Jurkat, Clone E6-1 (cell line): ENCODE data around the gene ADAM23.

Experiments
- DNase-seq: peaks from one replicate; pipeline ENCODE4 v3.0.0-alpha.2; 2011; ENCODE audit warnings: low read depth, low spot score
- H3K4me3 ChIP-seq: 2 replicates; pipeline ENCODE4 v1.5.1; 2011; ENCODE audit warnings: mild to moderate bottlenecking, low read length, control low read depth, moderate library complexity

ADAM23 gene

GRCh38 chr2:206555721-206556120 is 112.4 kb downstream of the ADAM23 start:
- DNase-seq, result no peak

DNA sequence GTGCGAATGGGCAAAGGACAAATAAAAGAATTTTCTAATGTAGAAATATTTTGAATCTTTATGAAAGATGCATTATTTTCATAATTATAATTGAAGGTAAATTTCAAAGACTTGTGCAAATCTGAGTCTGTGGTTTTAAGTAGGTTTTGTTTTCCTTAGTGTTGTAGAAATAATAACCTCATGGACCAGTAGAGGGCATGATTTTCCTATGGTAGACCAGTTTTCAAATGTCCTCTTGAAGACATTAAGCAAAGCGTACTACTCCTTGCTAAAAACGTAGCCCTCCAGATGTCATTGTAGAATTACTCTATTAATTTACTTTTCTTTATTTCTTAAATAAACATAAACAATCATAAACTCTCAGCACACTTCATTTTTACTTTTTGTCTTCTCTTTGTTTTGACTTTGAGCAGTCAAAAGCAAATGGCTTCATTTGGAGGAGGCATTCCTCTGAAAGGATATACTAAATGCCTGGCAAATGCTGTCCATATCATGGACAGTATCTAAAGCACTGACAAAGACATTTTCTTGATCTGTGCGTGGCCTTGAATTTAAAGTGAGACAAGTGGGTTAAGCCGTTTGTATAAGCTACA is 113.1 kb downstream of the ADAM23 start:
- DNase-seq, result peak; percentile 57
- no peak overlapping the region for H3K4me3 ChIP-seq

More at GRCh38 chr2:206555721-206556120, 112.4 kb downstream of the ADAM23 start:
- H3K4me3 ChIP-seq, result no peak overlapping the region

- H3K4me3 ChIP-seq, result no peak overlapping the region
- DNase-seq, result no peak
Observed at GRCh38 chr2:206557321-206557720, 114.0 kb downstream of the ADAM23 start.

DNA sequence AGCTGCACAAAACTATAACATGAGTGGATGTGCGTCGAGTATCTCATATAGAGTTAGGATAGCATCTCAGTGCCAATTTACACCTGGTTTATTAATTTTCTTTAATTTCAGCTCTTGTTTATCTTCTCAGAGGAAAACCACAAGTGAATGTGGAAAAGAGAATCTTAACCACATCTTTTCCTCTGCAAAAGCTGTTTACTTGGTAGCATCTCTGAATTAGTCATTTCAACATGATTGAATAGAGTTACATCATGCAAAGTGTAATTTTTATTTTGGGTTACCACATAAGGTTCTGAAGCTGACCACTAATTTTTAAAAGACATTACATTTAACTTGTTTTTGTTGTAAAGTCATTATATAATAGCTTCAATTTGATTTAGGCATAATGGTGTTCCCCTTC is 115.2 kb downstream of the ADAM23 start:
- no peak overlapping the region for H3K4me3 ChIP-seq
- no peak for DNase-seq

DNA sequence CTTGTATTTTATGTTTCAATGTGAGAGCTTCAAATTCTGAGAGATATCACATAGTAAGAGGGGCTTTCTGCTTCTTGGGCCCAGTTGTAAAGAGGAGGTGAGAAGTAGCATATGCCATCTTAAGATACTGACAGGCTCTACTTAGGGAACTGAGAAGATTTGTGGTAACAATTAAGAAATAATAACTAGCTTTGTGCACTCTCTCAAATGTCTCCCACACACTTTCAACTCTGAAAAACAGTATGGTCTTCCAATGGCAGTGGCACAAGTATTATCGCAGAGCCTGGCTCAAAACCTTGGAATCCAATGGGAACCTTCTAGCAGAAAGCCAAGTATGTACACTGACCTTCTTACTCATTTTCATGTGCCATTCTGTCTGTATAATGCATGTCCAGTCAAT is 118.6 kb downstream of the ADAM23 start:
- DNase-seq, result no peak
- H3K4me3 ChIP-seq, result no peak overlapping the region

GRCh38 chr2:206562375-206562774 is 119.0 kb downstream of the ADAM23 start:
- H3K4me3 ChIP-seq, result no peak overlapping the region
- DNase-seq, result no peak

DNA sequence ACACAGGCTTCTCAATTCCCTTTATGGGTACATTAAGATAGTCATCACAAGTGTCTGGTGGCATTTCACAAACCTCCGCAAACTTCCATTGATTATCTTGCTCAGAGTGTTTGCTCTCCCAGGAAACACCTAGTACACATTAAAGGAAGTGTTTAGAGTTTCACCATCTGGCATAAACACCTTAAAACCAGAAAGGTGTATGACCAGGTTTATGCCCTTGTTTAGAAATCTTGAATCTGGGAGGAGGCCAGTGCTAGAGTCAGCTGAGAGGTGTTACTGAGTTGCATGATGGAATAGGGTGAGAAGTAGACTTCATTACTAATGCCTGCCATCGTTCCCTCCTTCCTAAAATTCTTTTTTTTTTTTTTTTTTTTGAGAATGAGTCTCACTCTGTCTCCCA is 120.0 kb downstream of the ADAM23 start:
- no peak for DNase-seq

GRCh38 chr2:206565666-206566065 is 122.3 kb downstream of the ADAM23 start:
- no peak overlapping the region for H3K4me3 ChIP-seq

More for the DNA sequence above, 120.0 kb downstream of the ADAM23 start:
- H3K4me3 ChIP-seq, result no peak overlapping the region

DNA sequence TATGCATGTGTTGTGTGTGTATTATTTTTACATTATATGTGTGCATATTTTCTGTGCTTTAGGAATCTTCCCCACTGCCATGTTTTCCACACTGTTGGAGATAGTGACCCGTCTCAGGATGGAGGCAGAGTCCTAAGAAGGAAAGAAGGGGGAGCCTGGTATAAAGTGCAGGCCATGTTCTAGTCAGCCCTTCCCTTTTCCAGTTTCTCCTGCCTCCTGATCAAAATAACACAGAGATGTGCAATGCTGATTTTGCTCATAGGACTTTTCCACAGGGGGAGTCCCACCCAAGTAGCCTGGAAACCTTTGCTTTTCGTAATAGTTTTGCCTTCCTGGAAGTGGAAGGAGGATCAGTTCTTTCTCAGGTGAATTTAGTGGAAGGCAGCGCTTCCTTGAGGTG is 126.1 kb downstream of the ADAM23 start:
- DNase-seq, result no peak
- no peak overlapping the region for H3K4me3 ChIP-seq

More at GRCh38 chr2:206565666-206566065, 122.3 kb downstream of the ADAM23 start:
- no peak for DNase-seq

GRCh38 chr2:206570199-206570598 is 126.9 kb downstream of the ADAM23 start:
- H3K4me3 ChIP-seq, result no peak overlapping the region
- DNase-seq, result no peak

- no peak overlapping the region for H3K4me3 ChIP-seq
- DNase-seq, result no peak
Observed at GRCh38 chr2:206572725-206573124, 129.4 kb downstream of the ADAM23 start.

DNA sequence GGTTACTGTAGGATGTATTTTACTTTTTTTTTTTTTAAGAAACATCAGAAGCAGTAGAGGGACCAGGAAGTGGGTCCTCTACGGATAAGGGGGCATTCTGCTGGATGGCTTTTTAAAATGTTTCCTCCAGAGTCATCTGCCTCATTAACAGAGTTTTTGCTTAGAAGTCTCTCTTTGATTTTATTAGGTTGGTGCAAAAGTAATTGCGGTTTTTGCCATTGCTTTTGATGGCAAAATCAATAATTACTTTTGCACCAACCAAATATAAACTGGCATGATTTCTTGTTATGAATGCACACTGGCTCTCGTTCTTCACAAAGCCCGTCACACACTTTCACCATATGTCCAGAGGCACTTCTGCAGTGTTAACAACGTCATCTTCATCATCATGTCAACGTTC is 130.5 kb downstream of the ADAM23 start:
- no peak overlapping the region for H3K4me3 ChIP-seq
- DNase-seq, result no peak

GRCh38 chr2:206584323-206585116 is 141.2 kb downstream of the ADAM23 start:
- DNase-seq, result no peak
- no peak overlapping the region for H3K4me3 ChIP-seq

- no peak overlapping the region for H3K4me3 ChIP-seq
- DNase-seq, result no peak
Observed at GRCh38 chr2:206585335-206585734, 142.0 kb downstream of the ADAM23 start.

GRCh38 chr2:206586609-206587008 is 143.3 kb downstream of the ADAM23 start:
- DNase-seq, result no peak
- H3K4me3 ChIP-seq, result no peak overlapping the region

DNA sequence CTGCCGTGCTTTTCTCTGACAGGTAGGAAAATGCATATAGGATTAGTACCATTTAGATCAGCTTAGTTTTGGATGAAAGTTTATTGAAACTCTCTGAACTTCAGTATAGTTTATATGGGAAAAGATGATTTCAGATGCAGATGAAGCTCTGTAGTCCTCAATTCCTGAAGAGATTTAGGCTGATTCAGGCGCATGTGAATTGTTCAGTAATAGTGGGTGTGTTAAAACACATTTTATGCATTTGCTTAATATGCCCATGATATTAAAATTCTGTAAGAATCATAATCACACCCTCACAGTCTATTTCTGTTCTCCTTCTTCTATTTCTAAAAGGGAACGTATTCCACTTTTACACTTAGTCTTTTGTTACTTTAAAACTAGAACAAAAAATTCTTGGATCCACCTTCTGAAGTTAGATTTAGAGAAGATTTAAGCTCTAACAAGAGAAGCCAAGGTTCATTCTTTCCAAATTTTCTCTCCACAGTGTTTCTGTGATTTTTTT is 154.4 kb downstream of the ADAM23 start:
- no peak for DNase-seq
- H3K4me3 ChIP-seq, result no peak overlapping the region

DNA sequence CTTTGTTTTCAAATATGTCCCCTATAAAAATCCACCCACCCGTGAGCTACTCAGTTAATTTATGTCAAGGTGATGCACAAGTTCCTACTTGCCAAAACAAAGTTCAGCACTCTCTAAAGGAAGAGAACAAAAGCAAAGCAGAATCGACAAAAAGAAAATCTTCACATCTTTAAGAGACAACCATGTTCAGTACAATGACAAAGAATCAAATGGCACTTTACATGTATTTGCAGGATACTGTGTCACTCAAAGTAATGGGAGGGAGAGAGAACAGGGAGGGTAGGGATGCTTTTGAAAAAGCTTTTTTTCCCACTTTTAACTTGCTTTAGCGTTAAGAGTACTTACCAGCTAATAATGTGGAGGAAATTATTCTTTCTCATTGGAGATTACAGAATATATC is 159.9 kb downstream of the ADAM23 start:
- DNase-seq, result no peak

DNA sequence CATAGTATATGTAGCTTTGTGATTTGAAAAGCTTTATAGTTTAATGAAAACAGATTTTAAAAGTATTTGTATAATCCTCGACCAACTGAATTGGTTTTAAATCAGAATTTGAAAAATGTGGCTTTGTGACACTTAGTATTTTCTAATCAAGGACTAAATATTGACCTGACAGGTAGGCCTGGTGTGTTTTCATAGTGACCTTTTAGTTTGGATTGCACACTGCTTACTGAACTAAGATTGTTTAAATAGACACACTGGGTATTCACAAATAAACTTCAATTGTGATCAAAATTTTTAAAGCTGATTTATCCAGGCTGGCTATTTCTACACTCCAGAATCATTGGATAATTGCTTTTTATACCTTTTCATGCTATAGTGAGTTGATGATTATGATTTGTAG is 167.1 kb downstream of the ADAM23 start:
- DNase-seq, result no peak
- H3K4me3 ChIP-seq, result no peak overlapping the region

More for the DNA sequence above, 159.9 kb downstream of the ADAM23 start:
- no peak overlapping the region for H3K4me3 ChIP-seq

DNA sequence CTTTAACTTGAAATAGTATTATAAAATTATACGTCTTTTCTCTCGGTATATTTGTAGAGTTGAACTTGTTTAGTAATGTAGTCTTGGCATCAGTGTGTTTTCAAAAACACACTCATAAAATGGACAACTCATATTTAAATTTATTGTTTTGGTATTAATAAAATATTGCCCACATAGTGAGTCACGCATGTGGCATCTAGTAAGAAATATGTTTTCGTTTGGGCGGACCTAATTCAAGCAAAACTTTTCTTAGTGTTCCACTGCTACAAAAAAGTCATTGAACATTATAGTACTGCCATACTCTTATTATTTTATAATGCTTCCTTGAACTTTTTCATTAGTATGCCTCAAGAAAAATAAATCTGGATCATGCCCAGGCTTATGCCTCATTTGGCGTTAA is 167.9 kb downstream of the ADAM23 start:
- no peak overlapping the region for H3K4me3 ChIP-seq
- DNase-seq, result no peak

DNA sequence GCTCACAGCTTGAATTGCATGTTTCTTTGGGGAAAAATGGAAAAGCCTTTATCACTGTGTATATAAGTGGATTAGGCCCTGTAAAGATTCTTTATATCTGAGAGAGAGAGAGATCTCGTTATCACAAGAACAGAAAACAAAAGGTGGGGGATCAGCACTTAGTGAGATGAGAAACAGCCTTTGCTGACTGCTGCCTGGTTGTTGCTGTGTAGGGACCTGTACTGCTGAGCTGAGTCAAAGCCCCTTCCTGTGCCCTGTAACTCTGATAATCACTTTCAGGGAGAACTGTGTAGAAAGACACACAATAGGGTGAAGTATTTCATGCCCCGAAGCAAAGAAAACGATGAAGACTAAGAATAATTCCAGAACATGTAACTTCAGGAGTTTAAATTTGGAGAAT is 168.4 kb downstream of the ADAM23 start:
- no peak overlapping the region for H3K4me3 ChIP-seq
- no peak for DNase-seq

DNA sequence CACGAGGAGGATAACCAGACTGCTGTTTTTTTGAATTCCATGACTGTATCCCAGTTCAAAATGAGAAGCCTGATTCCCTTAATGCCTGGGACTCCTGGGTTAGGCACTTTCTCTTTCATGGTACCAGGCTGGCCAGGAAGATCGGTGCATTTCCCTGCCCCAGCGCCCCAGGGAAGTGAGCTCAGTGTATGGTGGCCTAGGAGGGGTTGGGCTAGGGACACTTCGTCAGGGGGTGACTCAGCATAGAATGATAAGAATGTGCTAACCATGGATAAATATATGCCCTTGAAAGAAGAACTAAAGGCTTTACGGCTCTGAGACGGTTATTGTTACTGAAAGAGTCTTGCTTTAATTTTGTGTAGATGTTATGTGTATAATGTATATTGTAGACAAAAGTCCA is 171.5 kb downstream of the ADAM23 start:
- DNase-seq, result no peak
- no peak overlapping the region for H3K4me3 ChIP-seq
